ENCODE data around the gene SMARCD3. TPM values are rescaled to one million over a fixed set of nuclear protein-coding genes. Genes with fewer than 3 reads are reported as not detected.

SMARCD3 gene
- total RNA-seq, 1 donor from 2014 or later, result not detected

DNA sequence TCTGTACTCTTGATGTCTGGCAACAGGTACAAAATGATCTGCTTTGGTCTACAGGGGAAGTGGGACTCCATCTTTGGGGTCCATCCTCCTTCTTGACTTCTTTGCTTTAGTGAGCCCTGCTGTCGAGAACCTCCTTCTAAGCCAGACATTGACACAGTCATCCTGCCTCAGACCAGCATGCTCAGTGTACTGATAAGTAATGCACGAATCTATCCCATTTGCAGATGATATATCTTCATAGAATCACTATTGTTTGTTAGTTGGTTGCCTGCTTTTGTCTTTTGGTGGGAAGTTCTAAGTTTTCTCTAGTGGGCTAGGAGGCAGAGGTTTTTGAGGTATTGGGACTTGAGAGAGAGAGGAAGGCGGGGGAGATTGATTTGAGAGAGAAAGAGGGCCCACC is 47.1 kb downstream of the SMARCD3 start:
- no peak overlapping the region for H3K27ac Mint-ChIP-seq
- no peak overlapping the region for H3K4me3 Mint-ChIP-seq
- DNase-seq, result no peak
- H3K9me3 Mint-ChIP-seq, result no peaks in the 10 kb centered on the region
- ChIA-PET POLR2A (no interaction called here), CTCF (no interaction called here)
- no peak for ATAC-seq (ENCODE audit: low read depth)
- intact Hi-C loops (cut with micrococcal nuclease), result no loop called here
- H3K27me3 Mint-ChIP-seq, result peaks cover 25% of the 10 kb centered on the region
- no peaks in the 10 kb centered on the region for H3K4me1 Mint-ChIP-seq
- TF ChIP-seq, protein P1, sequence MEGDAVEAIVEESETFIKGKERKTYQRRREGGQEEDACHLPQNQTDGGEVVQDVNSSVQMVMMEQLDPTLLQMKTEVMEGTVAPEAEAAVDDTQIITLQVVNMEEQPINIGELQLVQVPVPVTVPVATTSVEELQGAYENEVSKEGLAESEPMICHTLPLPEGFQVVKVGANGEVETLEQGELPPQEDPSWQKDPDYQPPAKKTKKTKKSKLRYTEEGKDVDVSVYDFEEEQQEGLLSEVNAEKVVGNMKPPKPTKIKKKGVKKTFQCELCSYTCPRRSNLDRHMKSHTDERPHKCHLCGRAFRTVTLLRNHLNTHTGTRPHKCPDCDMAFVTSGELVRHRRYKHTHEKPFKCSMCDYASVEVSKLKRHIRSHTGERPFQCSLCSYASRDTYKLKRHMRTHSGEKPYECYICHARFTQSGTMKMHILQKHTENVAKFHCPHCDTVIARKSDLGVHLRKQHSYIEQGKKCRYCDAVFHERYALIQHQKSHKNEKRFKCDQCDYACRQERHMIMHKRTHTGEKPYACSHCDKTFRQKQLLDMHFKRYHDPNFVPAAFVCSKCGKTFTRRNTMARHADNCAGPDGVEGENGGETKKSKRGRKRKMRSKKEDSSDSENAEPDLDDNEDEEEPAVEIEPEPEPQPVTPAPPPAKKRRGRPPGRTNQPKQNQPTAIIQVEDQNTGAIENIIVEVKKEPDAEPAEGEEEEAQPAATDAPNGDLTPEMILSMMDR (IDR thresholded peaks at IDR 0.05), result no peak
- H3K36me3 Mint-ChIP-seq (ENCODE audit: low read depth), result no peaks in the 10 kb centered on the region

GRCh38 chr7:151198945-151199848 is 49.3 kb downstream of the SMARCD3 start:
- Mint-ChIP-seq H3K9me3 (no peaks in the 10 kb centered on the region), H3K4me3 (no peak overlapping the region), H3K36me3 (ENCODE audit: low read depth) (no peaks in the 10 kb centered on the region), H3K27ac (no peak overlapping the region), H3K27me3 (peaks cover 13% of the 10 kb centered on the region), H3K4me1 (no peaks in the 10 kb centered on the region)
- DNase-seq, result no peak
- intact Hi-C loops (cut with micrococcal nuclease), result no loop called here
- ATAC-seq (ENCODE audit: low read depth), result no peak
- ChIA-PET POLR2A (interaction anchor here (0.7 kb wide), 1 partner anchor 186 kb away, joined by 3 read pairs; no protein-coding TSS in a partner anchor), CTCF (no interaction called here)
- TF ChIP-seq, protein P1 (IDR thresholded peaks at IDR 0.05), result no peak

GRCh38 chr7:151197932-151198331 is 50.6 kb downstream of the SMARCD3 start:
- ChIA-PET CTCF (no interaction called here), POLR2A (no interaction called here)
- DNase-seq (no peak), ATAC-seq (ENCODE audit: low read depth) (no peak)
- peaks cover 7% of the 10 kb centered on the region for H3K27me3 Mint-ChIP-seq
- H3K36me3 Mint-ChIP-seq (ENCODE audit: low read depth), result no peaks in the 10 kb centered on the region
- intact Hi-C loops (cut with micrococcal nuclease), result no loop called here
- H3K27ac Mint-ChIP-seq, result no peak overlapping the region
- H3K9me3 Mint-ChIP-seq, result no peaks in the 10 kb centered on the region
- no peaks in the 10 kb centered on the region for H3K4me1 Mint-ChIP-seq
- TF ChIP-seq, protein P1 (IDR thresholded peaks at IDR 0.05), result no peak
- no peak overlapping the region for H3K4me3 Mint-ChIP-seq

DNA sequence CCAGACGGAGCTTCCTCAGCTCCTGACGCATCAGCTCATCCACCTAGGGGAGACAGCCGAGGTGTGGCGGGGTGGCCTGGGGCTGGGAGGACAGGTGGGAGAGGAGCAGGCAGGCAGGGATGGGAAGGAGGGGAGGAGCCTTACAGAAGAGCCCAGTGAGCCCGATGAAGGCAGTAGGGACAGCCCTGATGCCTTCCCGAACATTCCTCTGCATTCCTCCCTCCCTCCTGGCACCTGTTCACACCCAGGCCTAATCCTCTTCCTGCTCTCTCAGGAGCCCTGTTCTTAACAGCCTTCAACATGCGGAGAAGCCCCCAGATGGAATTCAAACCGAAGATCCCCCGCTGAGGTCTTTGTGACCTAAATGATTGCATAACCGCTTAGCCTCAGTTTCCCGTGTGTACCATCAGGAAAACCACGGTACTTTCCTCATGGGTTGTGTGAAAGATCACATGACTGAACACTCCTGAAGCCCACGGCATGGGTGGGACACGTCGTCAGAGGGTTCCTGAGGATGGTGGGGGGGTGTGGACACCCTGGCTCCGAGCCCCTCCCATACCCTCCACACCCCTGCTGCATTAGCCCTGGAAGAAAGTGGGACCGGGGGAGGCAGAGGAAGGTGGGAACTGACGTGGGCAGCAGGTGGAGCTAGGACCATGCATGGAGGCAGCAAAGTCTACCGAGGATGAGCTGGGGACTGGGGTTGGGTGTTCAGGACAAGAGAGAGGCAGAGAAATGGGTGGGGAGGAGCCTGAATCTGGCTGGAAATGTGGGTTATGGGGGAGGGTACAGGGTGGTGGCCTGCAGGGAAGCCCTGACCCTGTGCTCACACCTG is 52.7 kb downstream of the SMARCD3 start:
- CTCF ChIA-PET, result no interaction called here
- Mint-ChIP-seq H3K9me3 (no peaks in the 10 kb centered on the region), H3K4me1 (no peaks in the 10 kb centered on the region), H3K36me3 (ENCODE audit: low read depth) (no peaks in the 10 kb centered on the region), H3K27ac (no peak overlapping the region), H3K27me3 (peaks cover 9% of the 10 kb centered on the region), H3K4me3 (no peak overlapping the region)
- intact Hi-C loops (cut with micrococcal nuclease), result no loop called here
- ATAC-seq (ENCODE audit: low read depth), result no peak
- POLR2A ChIA-PET, result no interaction called here
- DNase-seq, result no peak
- TF ChIP-seq, protein P1 (IDR thresholded peaks at IDR 0.05), result no peak

DNA sequence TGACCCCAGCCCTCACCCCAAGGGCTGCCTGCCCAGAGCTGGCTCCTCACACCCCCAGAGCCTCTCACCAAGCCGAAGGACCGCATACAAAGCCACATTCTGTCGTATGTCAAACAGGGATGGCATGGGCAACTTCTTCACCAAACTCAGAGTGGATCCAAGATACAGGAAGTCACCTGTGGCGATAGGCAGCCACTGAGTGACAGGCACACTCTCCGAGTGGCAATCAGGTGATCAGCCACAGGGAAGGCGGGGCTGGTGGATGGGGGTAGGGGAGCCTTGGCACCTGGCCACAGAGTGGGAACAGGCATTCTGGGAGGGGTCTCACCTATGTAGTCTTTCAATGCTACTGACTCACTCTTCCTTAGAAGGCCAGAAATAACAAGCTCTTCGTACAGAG is 54.3 kb downstream of the SMARCD3 start:
- ATAC-seq (ENCODE audit: low read depth) (no peak), DNase-seq (no peak)
- CTCF ChIA-PET, result no interaction called here
- POLR2A ChIA-PET, result no interaction called here
- H3K4me3 Mint-ChIP-seq, result no peak overlapping the region
- H3K9me3 Mint-ChIP-seq, result no peaks in the 10 kb centered on the region
- intact Hi-C loops (cut with micrococcal nuclease), result no loop called here
- no peaks in the 10 kb centered on the region for H3K36me3 Mint-ChIP-seq (ENCODE audit: low read depth)
- H3K27ac Mint-ChIP-seq, result no peak overlapping the region
- no peaks in the 10 kb centered on the region for H3K4me1 Mint-ChIP-seq
- H3K27me3 Mint-ChIP-seq, result peaks cover 17% of the 10 kb centered on the region
- TF ChIP-seq, protein P1 (IDR thresholded peaks at IDR 0.05), result no peak
